Measurements from ENCODE around the gene ANKRD22. TPM values are rescaled to one million over a fixed set of nuclear protein-coding genes. Genes with fewer than 3 reads are reported as not detected.

ANKRD22 gene
- total and polyA plus RNA-seq, 2 experiments from 2014 or later, result not detected

GRCh38 chr10:88861036-88861435, 9.4 kb upstream of the ANKRD22 start:
- no peak for DNase-seq (ENCODE audit: low read depth in 1 of 2, low spot score in 1 of 2)
- H3K27me3 ChIP-seq, result peaks cover 22% of the 10 kb centered on the region
- no peaks in the 10 kb centered on the region for H3K4me1 ChIP-seq (ENCODE audit: low read depth)
- H3K9me3 ChIP-seq (ENCODE audit: low read depth), result no peaks in the 10 kb centered on the region
- no peaks in the 10 kb centered on the region for H3K36me3 ChIP-seq
- no peak overlapping the region for H3K4me3 ChIP-seq
- H3K27ac ChIP-seq, result no peak overlapping the region
- TF ChIP-seq CTCF (IDR thresholded peaks at IDR 0.05; ENCODE audit: low read depth, low read length), result no peak

- Histone ChIP-seq H3K4me1 (ENCODE audit: low read depth) (no peaks in the 10 kb centered on the region), H3K36me3 (no peaks in the 10 kb centered on the region), H3K4me3 (no peak overlapping the region), H3K27ac (no peak overlapping the region), H3K9me3 (ENCODE audit: low read depth) (no peaks in the 10 kb centered on the region), H3K27me3 (peaks cover 7% of the 10 kb centered on the region)
- TF ChIP-seq CTCF (IDR thresholded peaks at IDR 0.05; ENCODE audit: low read depth, low read length), result no peak
- no peak for DNase-seq (ENCODE audit: low read depth in 1 of 2, low spot score in 1 of 2)
These were observed 6.8 kb upstream of the ANKRD22 start for GRCh38 chr10:88858491-88858890.

GRCh38 chr10:88857831-88858230, 6.2 kb upstream of the ANKRD22 start:
- peaks cover under 1% of the 10 kb centered on the region for H3K27me3 ChIP-seq
- H3K27ac ChIP-seq, result no peak overlapping the region
- no peaks in the 10 kb centered on the region for H3K4me1 ChIP-seq (ENCODE audit: low read depth)
- DNase-seq (ENCODE audit: low read depth in 1 of 2, low spot score in 1 of 2), result no peak
- TF ChIP-seq CTCF (IDR thresholded peaks at IDR 0.05; ENCODE audit: low read depth, low read length), result no peak
- no peaks in the 10 kb centered on the region for H3K9me3 ChIP-seq (ENCODE audit: low read depth)
- H3K36me3 ChIP-seq, result no peaks in the 10 kb centered on the region
- no peak overlapping the region for H3K4me3 ChIP-seq

GRCh38 chr10:88854684-88855083, 3.0 kb upstream of the ANKRD22 start:
- Histone ChIP-seq H3K27me3 (no peaks in the 10 kb centered on the region), H3K27ac (no peak overlapping the region), H3K4me3 (no peak overlapping the region), H3K36me3 (no peaks in the 10 kb centered on the region), H3K9me3 (ENCODE audit: low read depth) (no peaks in the 10 kb centered on the region), H3K4me1 (ENCODE audit: low read depth) (no peaks in the 10 kb centered on the region)
- TF ChIP-seq CTCF (IDR thresholded peaks at IDR 0.05; ENCODE audit: low read depth, low read length), result no peak
- DNase-seq (ENCODE audit: low read depth in 1 of 2, low spot score in 1 of 2), result no peak

GRCh38 chr10:88853155-88853881, 1.7 kb upstream of the ANKRD22 start:
- H3K27ac ChIP-seq, result no peak overlapping the region
- H3K36me3 ChIP-seq, result no peaks in the 10 kb centered on the region
- H3K9me3 ChIP-seq (ENCODE audit: low read depth), result no peaks in the 10 kb centered on the region
- no peak for TF ChIP-seq CTCF (IDR thresholded peaks at IDR 0.05; ENCODE audit: low read depth, low read length)
- H3K4me3 ChIP-seq, result no peak overlapping the region
- H3K4me1 ChIP-seq (ENCODE audit: low read depth), result no peaks in the 10 kb centered on the region
- H3K27me3 ChIP-seq, result no peaks in the 10 kb centered on the region
- no peak for DNase-seq (ENCODE audit: low read depth in 1 of 2, low spot score in 1 of 2)
